Stimulated activated CD4-positive, alpha-beta T cell treated with anti-CD3 and anti-CD28 coated beads, Interleukin-12 subunit alpha, Interleukin-12 subunit beta, amount 100 ng/mL, for 48 hours (primary cell): ENCODE data around the gene IRAK1.

Source experiments
- DNase-seq, 3 donors: peaks; one replicate each; pipeline ENCODE4 v3.0.0-alpha.2; 2020; ENCODE audit warnings: low read depth in 2 of 3, low spot score in 1 of 3

Gene IRAK1

DNA sequence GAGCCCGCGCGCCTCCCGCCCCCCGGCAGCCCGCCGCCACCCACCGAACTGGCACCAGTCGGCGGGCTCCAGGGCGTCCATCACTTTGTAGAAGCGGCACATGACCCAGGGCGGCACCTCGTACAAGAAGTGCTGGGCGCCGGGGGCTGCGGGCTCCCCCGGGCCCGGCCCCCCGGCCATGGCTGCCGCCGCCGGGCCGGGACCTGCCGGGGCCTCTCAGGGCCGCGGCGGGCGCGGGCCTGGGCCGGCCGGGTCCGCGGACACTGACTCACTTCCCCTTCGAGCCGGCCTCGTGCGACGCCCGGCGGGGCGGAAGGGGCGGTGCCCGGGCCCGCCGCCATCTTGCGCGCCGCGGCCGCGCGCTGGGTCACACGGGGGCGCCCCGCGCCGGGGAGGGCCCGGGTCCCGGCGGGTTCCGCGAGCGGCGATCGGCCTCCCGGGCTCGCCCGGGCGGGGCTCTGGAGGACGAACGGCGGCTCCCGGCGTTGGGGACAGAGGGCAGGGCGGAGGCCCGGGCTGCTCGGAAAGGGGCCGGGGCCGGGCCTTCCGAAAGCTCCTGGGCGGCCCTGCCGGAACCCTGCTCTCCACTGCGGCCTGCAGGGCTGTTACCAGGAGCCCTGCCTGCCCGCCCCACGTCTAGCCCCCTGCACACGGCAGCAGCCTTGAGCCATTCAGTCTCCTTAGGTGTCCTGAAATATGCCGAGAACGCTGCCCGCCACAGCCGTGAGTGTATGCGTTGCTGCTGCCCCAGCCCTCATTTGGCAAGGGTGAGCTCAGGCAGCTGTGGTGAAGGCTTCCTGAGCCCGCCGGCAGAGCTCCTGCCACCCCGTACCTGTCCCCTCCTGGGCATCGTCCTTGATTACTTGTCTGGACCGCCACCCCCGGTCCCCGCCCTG, at the start of gene IRAK1:
Gene IRAK1 (minus strand): TSS at position 270 of the 896 bp plus-strand sequence. CDS start 90 bp downstream, at position 180.
- peak in 1 of 3 donors; percentile 52 for DNase-seq

DNA sequence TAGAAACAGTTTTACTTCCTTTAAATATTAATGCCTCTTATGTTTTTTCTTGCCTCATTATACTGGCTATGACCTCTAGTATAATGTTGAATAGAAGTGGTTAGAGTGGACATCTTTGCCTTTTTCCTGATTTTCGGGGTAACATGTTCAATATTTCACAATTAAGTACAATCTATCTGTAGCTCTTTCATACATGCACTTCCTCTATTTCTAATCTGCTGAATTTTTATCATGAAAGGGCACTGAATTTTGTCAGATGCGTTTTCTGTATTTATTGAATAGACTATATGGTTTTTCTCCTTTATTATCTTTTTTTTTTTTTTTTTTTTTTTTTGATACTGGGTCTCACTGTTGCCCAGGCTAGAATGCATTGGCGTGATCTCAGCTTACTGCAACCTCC, 48.9 kb upstream of the IRAK1 start:
- no peak for DNase-seq

DNA sequence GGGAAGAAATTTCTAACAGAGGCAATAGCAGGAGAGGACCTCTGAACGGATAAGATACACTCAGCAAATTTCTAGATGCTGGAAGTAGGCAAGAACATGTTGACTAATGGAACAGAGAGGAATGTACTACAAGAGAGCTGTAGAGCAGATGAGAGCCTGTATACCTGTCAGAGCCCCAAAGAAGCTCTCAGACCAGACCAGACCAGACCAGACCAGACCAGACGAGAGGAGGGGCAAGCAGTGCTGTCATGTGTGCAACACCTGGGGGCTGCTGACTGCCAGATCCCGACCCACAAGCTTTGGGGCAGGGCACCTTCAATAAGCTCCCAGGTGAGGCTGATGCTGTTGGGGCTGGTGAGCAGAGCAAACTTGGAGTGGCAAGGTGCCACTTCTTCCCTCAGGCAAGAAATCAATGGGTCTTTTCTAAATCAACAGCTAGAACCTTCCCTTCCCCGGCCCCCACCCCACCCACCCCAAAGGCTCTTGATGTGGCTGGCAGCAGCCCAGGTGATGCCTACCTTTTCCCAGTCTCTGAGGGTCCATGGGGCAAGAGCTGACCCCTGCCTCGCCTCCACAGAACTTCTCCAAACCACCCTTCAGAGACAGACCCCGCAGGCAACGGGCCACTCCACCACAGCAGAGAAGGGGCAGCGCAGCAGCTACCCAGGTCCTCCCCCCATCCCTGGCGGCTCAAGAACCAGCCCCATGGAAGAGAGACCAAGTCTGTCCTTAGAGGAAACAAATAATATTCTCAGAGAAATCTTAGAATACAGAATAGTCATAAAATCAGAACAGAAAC, 45.1 kb upstream of the IRAK1 start:
- DNase-seq = no peak

DNA sequence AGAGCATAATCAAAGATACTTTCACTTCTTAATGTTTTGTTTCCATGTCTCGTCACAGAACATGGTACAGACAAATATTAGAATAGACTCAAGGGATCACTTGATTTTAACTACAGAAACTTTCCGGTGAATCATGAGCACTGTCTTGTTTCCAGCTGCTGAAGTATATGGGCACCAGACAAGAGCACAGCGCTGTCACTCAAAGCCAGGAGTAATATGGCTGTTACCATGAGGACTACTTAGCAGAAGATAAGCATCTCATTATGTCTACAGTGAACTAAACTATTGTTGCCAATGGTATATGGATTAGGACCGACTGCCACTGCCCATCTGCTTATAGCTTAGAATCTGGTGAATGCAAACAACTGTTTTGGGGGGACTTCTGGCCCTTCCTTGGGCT, 43.5 kb upstream of the IRAK1 start:
- no peak for DNase-seq

DNA sequence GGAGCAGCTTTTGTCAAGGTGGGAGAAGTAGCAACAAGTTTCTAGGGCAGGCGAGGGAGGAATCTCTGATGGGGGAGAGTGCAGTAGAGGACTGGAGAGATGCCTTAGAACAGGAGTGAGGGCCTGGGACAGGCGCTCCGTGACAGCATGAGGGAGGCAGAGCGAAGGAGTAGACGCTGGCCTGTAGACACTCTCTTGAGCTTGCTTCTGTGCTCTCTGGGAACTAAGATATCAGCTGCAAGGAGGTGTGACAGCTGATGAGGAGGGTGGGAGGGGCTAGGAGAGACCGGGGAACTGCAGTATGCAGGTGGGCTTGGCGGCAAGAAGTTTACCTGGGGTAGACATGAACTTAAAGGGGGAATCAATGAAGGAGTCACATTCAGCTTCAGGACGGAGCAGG, 42.1 kb upstream of the IRAK1 start:
- no peak for DNase-seq

DNA sequence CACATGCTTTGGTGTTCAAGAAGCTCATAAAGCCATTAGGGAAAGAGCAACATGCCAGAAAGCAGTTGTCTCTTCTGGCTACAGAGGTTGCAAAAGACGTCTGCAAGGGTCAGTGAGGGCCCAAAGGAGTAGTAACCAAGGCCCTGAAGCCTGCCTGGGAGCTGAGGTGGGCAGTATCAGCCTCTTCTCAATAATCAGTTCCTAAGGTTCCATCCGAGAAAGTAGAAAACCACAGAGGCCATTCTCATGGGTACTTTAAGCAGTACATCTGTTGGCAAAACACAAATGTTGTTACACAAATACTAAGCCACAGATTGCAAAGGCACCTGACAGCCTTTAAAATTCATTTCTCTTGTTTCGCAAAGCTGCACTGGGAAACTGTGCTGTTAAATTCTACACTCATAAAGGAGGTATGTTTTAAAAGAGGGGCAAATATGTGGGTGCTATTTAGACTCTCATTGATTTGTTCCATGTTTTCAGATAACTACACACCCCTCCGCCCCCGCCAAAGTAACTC, 40.1 kb upstream of the IRAK1 start:
- no peak for DNase-seq

DNA sequence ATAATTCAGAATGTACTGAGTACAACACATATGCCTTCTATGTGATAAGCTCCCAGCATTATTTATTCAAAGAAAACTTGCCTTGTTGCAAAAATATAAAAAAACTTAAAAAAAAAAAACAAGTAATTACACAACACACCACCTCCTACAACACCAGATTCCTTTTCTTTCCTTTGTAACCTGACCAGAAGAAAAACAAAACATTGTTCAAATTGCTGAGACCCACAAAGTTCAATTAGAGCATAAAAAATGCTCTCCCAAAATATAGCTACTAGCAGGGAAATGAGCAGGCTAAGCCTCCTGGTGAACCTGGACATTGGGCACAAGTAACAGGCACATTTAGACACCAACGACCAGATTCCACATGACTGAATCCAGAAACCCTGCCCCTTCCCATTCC, 39.5 kb upstream of the IRAK1 start:
- DNase-seq = no peak

DNA sequence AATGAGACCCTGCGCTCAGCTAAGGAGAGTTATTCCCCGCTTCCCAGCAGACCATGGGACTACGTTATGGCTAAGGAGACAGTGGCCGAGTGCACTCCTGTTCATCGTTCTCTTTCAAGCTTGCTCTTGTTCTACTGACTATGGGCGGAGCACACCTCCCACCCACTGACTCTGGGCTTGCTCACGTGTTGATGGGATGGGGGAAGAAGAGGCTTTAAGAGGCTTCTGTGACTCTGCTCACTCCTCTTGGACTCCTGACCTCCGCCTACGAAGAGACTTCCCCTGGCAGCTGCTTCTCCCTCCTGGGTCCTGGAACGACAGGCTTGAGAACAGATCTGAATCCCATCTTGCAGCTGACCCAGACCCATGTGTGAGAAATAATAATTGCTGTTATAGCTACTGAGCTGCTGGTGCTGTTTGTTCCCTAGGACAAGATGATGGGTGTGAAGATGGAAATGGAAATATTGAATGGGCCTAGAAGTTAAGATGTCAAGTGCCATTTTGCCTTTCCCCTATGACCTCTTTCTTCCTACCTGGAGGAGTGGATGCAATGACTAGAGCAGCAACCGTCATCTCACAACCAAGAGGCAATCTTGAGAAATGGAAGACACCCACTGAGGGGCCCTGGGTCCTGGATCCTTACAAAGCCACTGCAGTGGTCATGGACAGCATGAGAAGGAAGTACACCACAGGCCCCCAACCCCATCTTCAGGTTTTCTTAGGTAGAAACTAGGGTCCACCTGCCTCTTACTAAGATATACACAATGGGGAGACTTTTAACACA, 38.7 kb upstream of the IRAK1 start:
- no peak for DNase-seq

DNA sequence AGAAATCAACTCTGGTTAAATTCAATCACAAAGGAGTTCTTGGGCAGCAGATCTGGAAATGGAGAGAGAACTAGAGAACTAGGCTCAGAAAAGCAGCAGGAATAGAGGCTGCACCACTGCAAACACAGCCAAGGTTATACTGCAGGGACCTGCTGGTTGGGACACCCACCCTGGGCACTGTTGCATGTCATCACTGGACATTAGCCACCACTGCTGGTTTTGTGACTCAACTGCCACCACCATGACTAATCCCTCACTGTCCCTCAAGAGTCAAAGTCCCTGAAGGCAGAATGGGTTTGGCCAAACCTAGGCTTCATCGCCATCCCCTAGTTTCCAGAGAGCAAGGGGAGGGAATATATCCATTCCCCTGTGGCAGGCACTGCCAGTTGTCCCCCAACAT, 38.1 kb upstream of the IRAK1 start:
- no peak for DNase-seq

DNA sequence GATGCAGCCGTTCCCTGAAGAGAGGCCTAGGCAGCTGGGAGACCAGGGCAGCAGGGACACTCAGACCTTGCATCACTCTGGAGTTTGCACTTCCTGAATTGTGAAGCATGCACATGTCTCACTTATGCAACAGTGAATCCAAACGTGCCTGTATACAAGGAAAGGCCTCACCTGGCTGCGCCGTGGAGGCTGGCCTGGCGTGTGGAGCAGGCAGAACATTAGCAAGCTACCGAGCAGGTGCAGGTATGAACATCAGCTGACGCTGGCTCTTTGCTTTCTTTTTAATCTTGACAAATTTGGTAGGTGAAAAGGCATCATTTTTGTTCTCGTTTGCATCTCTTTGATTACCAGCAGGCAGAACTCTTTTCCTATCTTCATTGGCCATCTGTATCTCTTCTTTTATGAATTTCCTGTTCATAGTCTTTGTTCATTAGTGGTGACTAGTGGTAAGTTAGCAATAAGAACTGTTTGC, 37.1 kb upstream of the IRAK1 start:
- DNase-seq = no peak

DNA sequence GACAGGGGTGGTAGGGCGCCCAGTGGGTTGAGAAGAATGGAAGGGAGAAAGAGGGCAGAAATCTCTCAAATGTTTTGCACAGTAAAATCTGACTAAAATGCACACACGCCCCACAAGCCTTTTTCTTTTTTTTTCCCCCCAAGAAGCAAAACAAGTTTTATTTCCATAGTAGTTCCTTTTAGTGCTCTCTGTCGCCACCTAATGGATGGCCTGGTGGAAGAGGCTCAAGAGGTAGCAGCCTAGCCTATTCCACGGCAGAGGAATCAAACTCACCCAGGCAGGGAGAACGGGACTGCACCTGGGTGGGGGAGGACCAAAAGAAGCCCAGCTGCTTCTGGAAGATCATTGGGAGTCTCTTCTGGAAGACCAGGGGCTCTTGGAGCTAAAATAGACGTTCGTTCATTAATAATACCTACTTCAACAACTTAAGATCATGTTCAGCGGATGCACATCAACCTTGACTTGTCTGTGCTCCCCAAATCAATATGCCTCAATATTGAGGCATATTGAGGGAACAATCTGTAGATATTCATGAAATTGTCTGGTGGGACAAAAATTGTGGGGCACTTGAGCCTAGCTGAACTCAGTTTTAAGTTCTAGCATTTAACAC, 31.6 kb upstream of the IRAK1 start:
- peak; percentile 11 to 78 (median 41) for DNase-seq

DNA sequence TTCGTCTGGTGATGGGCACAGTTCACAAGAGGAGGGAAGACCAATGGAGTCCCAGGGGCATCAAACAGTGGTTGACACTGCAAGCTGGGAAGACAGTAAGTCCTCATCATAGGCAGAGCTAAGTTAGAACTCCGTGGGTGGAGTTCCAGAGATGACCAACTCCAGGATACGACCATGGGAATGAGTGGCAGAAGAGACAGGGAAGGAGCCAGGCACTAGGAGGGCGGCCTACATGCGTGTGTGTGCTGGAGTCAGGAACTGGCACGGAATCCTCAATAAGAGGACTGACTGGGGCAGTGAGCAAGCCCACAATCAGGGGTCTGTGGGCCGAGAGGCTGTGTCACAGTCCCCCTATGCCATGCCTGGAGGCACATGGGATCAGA, 30.4 kb upstream of the IRAK1 start:
- no peak for DNase-seq

DNA sequence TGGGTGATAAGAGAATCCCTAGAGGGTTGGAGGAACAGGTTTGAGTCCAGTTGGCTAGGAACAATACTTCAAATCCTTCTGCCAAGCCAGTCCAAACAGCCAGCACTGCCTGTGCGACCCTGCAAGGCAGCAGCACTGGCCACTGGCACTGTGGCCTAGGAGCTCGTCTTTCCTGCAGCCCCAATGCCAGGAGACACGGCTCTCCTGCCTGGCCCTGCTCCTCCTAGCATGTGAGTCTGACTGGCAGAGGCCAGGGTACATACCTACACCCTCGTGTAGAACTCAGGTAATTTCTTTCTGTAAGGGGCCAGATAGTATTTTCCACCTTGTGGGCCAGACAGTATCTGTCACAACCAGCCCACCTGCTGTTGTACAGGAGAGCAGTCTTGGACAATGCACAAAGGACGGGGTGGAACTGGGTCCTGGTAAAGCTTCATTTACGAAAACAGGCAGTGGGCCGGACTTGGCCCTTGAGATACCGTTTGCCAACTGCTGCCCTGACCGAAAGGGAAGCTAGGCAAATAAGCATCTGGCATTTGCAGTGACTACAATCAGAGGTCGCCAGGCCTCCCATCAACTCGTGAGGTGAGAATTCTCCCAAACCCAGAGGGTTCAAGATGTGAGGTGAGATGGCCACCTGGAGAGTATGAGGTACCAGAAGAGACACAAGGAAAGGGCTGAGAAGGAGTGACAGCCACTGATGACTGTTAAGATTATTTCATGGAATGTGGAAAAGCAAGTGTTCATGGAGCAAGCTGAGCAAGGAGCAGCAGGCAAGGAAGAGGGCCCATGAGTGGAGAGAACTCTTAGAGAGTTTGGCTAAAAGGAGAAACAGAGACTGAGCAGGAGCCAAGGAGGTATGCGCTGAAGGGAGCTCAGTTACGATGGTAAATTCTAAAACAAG, 29.8 kb upstream of the IRAK1 start:
- DNase-seq = no peak

DNA sequence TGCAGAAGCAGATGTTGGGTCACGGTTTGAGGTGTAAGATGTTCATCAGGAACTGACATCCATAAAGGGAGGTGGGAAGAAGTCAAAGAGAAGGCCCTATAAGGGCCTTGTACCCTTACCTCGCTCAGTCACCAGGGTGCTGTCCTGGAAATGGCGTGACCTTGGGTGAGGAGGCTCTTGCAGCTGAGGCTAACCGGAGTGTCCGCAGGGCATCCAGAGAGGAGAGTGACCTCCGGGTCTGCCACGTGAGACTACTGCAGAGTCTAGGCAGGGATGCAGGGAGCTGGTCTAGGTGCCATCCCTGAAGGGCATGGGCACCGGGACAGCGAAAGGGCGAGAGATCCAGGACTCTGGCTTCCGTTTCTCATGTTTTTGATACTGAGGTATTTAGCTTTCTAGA, 28.7 kb upstream of the IRAK1 start:
- DNase-seq = no peak

DNA sequence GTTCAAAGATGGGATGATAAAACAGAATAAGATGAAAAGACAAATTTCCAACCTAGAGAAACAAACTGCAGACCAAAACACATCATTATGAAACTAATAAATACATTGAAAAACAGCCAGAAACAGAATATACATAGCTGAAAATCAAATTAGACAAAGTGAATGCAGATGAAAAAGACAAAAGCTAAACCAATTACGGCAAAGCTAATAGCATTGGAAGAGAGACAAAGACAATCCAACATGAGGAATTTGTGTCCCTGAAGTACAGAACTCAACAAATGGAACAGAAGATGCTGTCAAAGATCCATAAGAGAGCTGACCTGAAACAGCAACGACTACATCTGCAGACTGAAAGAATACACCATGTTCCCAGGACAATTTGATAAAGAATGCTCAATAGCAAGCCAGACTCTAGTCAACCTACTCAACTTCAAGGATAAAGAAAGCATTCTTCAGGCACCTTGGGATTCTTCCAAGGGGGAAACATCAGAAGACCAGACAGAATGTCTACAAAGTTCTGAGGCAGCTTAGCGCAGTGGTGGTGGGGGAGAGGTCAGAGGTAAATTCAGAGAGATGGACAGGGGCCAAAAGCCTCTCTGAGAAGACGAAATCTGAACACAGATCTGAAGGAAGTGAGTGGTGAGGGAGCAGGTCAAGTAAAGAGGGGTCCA, 27.4 kb upstream of the IRAK1 start:
- DNase-seq = no peak

DNA sequence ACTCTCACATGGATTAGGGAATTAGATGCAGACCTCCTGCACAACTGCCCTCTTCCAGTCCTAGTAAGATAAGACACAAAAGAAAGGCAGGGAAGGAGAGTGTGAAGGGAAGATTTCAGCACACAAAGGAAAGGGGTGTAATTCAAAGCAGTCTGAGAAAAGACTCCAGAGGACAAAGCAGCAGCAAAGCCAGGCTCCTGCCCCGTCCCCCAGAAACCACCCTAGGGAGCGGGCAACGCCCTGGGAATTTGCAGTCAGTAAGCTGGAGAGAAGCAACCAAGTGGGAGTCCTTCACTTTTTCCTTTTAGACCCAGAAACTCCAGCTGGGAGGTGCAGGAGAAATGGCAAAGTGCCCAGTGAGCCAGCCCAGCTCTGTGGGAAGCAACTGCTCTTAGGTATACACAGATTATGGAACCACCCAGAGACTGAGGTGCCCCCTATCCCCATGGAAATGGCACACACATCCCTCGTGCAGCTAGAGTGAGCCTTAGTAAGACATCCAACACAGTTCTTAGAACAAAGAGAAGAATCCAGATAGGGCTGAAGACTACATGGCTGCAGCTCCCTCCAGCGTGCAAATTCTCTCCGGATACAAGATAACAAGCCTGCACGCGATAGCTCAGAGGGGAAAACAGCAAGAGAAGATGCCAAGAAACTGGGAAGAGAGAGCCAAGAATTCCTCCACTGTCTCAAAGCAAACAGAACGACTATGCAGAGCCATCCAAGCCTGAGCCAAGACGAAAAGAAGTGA, 26.5 kb upstream of the IRAK1 start:
- DNase-seq = no peak

DNA sequence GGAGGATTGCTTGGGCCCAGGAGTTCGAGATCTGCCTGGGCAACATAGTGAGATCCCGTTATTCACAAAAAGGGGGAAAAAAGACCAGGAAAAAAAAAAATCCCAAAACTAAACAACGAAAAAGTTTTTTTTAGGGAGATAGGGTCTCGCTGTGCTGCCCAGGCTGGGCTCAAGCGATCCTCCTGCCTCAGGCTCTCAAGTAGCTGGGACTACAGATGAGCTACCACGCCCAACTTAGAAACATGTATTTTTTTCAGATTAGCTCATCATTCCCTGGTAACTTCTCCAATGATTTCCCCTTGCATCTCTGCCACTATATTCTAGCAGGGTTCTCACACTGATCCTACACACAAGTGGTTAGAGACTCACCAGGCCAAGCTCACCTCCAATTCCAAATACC, 24.4 kb upstream of the IRAK1 start:
- no peak for DNase-seq

DNA sequence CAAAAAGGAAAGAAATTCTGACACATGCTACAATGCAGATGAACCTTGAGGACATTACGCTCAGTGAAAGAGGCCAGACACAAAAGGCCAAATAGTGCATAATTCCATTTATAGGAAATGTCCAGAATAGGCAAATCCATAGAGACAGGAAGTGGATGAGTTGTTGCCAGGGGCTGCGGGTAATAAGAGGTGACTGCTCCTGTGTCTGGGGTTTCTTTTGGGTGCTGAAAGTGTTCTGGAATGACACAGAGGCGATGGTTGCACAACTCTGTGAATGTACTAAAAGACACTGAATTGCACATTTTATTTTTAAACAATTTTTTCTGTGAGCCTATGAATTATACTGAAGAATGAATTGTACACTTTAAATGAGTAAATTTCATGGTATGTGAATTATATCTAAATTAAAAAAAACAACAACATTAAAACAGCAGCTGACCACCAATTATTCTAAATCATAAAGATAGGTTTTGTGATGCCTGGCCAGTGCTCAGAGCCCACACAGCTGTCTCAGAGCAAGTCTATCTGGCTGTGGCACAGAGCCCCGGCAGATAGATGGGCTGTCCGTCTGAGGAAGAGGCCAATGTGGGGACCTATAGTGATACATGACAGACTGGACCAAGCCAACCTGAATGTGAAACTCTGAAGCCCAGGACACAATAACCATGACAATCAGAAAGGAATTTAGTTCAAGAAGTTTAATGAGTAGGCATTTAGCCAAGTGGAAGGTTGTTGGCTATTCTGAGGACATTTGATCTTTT, 23.5 kb upstream of the IRAK1 start:
- DNase-seq = no peak
